Suppressor macrophage (primary cell): ENCODE data around the gene HSPA4.
A peak's percentile ranks its signal among the peaks of the same experiment; 100 is the strongest.
"Not testable (repeated sequence)": the region's sequence is repeated elsewhere in the genome, so short reads cannot be mapped to it uniquely, and the experiment has no call there.

Experiments used
- DNase-seq, 4 experiments: peaks; one replicate each; pipeline ENCODE4 v3.0.0-alpha.2; 2020 to 2022

The HSPA4 gene

DNA sequence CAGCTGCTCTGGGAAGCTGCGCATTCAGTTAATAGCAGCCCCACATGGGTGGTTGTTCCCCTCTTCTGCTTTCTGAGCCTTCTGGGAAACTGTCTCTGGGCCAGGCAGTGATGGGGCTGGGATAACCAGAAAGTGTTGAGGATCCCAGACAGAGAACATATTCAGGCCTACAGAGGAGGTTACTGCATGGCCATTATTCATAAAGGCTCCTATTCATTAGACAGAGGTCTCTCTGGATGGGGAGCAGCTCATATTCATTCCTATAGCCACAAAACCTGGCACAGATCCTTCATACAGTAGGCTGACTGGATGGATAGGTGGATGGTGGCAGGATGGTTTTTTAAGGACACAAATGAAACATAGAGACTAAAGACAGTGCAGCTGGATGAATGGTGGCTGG is 76.3 kb downstream of the HSPA4 start:
- DNase-seq: no peak

GRCh38 chr5:133129289-133129688 is 77.5 kb downstream of the HSPA4 start:
- no peak for DNase-seq

- no peak for DNase-seq
These were observed 78.1 kb downstream of the HSPA4 start for GRCh38 chr5:133129950-133130349.

DNA sequence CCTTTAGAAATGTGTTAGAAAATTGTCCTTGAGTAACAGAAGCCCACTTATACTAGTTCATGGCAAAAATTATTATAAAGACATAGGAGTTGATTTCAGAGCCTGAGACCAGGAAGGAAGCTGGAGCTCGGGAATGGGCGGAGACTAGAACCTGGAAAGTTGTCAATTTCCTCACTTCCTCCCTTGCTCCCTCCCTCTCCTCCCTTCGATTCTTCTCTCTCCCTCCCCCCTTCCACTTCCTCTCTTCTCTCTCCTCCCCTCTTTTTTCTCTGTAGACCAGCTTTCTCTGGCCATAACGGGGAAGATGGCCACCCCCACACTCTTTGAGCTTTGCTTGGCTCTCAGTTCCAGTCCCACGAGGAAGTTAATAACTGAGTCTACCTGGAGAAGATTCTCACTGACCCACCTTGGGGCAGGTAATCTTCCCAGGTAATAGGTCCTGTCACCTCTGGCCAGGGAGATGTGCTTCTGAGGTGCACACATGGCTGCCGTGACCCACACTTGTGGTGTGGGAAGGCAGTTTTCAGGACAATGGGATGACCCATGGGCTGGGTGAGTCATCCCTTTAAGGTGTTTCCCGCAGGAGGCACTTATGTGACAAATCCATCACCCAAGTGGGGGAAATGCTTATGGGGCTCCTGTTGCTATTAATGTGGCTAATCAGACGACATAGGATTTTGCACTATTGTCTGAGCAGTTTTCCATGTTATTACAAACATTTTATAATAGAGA is 78.7 kb downstream of the HSPA4 start:
- DNase-seq: peak; percentile 7 to 52 (median 48)

DNA sequence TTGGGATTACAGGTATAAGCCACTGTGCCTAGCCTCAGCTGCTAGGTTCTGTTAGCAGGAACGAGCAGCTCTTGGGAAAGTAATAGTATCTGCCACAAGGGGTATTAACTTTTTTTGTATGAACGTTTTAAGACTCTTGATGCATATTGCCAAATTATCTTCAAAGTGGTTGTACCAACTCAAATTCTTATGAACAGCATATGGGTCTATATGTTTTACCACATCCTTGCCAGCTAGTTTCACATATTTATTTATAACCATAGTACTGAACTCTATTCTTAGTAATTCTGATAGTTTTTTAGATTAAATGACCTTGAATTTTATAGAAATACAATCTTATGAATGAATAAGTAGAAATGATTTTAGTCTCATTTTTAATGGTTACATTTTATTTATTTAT is 80.9 kb downstream of the HSPA4 start:
- no peak for DNase-seq

DNA sequence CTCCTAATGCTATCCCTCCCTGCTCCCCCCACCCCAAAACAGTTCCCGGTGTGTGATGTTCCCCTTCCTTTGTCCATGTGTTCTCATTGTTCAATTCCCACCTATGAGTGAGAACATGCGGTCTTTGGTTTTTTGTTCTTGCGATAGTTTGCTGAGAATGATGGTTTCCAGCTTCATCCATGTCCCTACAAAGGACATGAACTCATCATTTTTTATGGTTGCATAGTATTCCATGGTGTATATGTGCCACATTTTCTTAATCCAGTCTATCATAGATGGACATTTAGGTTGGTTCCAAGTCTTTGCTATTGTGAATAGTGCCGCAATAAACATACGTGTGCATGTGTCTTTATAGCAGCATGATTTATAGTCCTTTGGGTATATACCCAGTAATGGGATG is 81.4 kb downstream of the HSPA4 start:
- DNase-seq: not testable (repeated sequence)

DNA sequence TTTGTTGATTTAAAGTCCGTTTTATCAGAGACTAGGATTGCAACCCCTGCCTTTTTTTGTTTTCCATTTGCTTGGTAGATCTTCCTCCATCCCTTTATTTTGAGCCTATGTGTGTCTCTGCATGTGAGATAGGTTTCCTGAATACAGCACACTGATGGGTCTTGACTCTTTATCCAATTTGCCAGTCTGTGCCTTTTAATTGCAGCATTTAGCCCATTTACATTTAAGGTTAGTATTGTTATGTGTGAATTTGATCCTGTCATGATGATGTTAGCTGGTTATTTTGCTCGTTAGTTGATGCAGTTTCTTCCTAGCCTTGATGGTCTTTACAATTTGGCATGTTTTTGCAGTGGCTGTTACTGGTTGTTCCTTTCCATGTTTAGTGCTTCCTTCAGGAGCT is 85.1 kb downstream of the HSPA4 start:
- not testable (repeated sequence) for DNase-seq

DNA sequence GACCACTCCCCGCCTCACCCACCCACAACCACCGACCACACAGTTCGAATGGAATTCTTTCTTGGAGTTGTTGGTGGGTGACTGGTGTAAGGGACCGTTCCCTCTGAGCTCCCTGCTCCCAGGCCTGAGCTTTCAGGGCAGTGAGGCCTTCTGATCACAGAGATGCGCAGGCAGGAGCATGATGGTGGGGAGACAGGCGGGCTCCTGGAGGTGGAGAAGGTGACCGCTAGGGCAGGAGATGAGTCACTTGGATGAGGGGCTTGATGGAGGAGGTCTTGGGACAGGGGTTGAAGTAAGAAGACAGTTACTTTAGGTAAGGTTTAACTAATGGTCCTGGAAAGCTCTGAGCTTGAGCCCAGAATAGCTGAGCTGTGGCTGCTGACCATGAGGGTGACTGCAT is 88.5 kb downstream of the HSPA4 start:
- DNase-seq: no peak

GRCh38 chr5:133141746-133142145 is 89.9 kb downstream of the HSPA4 start:
- DNase-seq: no peak

- DNase-seq: no peak
These were observed 91.0 kb downstream of the HSPA4 start for GRCh38 chr5:133142782-133143181.

DNA sequence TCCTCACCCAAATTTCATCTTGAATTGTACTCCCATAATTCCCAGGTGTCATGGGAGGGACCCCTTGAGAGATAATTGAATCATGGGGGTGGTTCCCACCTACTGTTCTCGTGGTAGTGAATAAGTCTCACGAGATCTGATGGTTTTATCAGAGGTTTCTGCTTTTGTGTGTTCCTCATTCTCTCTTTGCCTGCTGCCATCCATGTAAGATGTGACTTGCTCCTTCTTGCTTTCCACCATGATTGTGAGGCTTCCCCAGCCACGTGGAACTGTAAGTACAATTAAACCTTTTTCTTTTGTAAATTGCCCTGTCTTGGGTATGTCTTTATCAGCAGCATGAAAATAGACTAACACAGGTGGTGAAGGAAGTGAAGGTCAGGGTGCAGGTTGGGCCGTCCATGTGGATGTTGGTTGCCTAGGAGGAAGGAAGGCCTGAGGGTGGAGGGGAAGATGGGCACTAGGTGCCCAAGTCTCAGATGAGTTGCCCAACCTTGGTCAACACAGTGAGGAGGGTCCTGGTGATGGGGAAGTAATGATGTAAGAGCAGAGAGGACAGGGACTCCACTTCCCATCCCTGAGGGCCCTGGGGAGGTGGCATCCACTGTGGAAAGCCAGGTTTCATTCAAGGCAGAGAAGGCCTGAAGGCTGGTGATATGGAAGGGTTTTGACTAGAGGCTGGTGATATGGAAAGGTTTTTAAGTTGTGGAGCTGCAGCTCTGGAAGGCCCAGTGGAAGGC is 92.6 kb downstream of the HSPA4 start:
- no peak for DNase-seq

- peak; percentile 25 to 69 (median 54) for DNase-seq
These were observed 93.8 kb downstream of the HSPA4 start for GRCh38 chr5:133145436-133146170.

DNA sequence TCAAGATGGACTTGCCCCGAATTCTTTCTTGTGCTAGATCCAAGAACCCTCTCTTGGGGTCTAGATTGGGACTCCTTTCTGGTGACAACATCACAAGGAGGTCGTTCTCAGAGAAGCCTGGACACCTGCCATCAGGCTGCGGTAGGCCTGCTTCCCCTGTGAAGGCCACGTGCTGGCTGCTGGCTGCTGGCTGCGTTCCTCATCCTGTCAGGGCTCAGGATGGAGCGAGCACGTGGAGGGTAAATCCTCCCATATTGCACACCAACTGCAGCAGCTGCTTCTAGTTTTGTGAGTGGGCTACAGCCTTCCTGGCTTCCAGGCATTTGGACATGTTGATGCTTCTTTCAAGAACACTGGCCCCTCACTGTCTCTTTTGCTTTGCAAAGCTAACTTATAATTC is 95.6 kb downstream of the HSPA4 start:
- DNase-seq: peak; percentile 25 to 57 (median 34)

- peak; percentile 9 to 28 (median 16) for DNase-seq
These were observed 96.2 kb downstream of the HSPA4 start for GRCh38 chr5:133147815-133148567.

GRCh38 chr5:133149345-133149744 is 97.5 kb downstream of the HSPA4 start:
- no peak for DNase-seq

- no peak for DNase-seq
These were observed 99.2 kb downstream of the HSPA4 start for GRCh38 chr5:133150909-133151544.

- DNase-seq: no peak
These were observed 102.7 kb downstream of the HSPA4 start for GRCh38 chr5:133154274-133155075.

DNA sequence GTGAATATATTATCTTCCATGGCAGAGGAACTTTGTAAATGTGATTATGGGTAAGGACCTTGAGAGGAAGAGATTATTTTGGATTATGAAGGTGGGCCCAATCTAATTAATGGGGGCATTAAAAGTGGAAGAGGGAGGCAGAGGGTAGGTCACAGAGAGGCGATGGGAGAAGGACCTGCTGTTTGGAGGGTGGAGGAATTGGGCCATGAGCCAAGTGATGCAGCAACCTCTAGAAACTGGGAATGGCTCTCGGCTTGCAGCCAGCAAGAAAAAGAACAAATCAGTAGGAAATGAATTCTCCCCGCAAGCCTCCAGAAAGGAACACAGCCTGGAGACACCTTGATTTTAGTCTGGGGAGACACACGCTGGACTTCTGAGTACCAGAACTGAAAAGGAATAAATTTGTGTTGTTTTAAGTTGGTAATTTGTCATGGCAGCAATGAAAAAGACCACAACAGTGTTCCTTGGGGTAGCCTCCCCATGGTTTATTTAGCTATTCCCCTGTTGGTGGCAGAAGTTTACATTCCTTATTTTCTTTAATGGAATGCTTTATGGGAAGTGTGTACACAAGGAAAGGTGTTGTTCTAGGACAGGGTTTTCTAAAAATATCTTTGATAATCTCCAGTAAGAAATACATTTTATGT is 103.6 kb downstream of the HSPA4 start:
- DNase-seq: no peak
